Activated B cell treated with CpG ODN at 0.5 μM for 24 hours (primary cell): ENCODE data around the gene ABLIM2. TPM values are rescaled to one million over a fixed set of nuclear protein-coding genes. Genes with fewer than 3 reads are reported as not detected.
"Not testable (repeated sequence)": the region's sequence is repeated elsewhere in the genome, so short reads cannot be mapped to it uniquely, and the experiment has no call there.

Experiments
- ATAC-seq: fragments of 200-7000 bp; cut with Tn5 transposase; one replicate; pipeline ENCODE4 v1.10.0; 2021; ENCODE audit warnings: low read depth, mild to moderate bottlenecking, moderate library complexity
- CTCF ChIA-PET: fragments of 350-600 bp; sonication (Branson Sonifier 250); formaldehyde crosslinking; loops from one replicate; lab custom pipeline; 2021; ENCODE audit warnings: antibody characterized with exemption; lab: Charles Lee
- POLR2A ChIA-PET: fragments of 350-600 bp; sonication (Branson Sonifier 250); formaldehyde crosslinking; loops from one replicate; lab custom pipeline; 2021; ENCODE audit warnings: antibody characterized with exemption; lab: Charles Lee
- DNase-seq: peaks from one replicate; pipeline ENCODE4 v3.0.0; 2022
- H3K27ac Mint-ChIP-seq: one replicate; pipeline ENCODE4 v1.8.0; 2020; ENCODE audit warnings: mixed read lengths
- H3K27me3 Mint-ChIP-seq: one replicate; pipeline ENCODE4 v1.8.0; 2021; ENCODE audit warnings: mixed read lengths
- H3K36me3 Mint-ChIP-seq: one replicate; pipeline ENCODE4 v1.8.0; 2021; ENCODE audit warnings: low read depth, mixed read lengths
- H3K4me1 Mint-ChIP-seq: one replicate; pipeline ENCODE4 v1.8.0; 2021; ENCODE audit warnings: mixed read lengths
- H3K4me3 Mint-ChIP-seq: one replicate; pipeline ENCODE4 v1.8.0; 2020; ENCODE audit warnings: mild to moderate bottlenecking, mixed read lengths
- H3K9me3 Mint-ChIP-seq: one replicate; pipeline ENCODE4 v1.8.0; 2020; ENCODE audit warnings: mixed read lengths
- CTCF ChIP-seq: fragments of 200-600 bp; IDR thresholded peaks from one replicate; pipeline ENCODE4 v1.8.0; 2022; ENCODE audit warnings: antibody characterized with exemption, mild to moderate bottlenecking
- intact Hi-C: fragments of 100-400 bp; cut with micrococcal nuclease; formaldehyde crosslinking; loops from one replicate; pipeline ENCODE4 v1.15.1; 2024
- total RNA-seq: library from RNA; stranded (reverse); gene quantifications from 2 replicates; pipeline ENCODE4 v1.2.3, GENCODE V29; 2022

The ABLIM2 gene
- total RNA-seq, 1 donor from 2014 or later, result 5.2 TPM

- ATAC-seq (no peak), DNase-seq (no peak)
- Mint-ChIP-seq H3K27ac (no peak overlapping the region), H3K9me3 (peaks cover 2% of the 10 kb centered on the region), H3K27me3 (peaks cover 11% of the 10 kb centered on the region), H3K4me3 (no peak overlapping the region), H3K36me3 (no peaks in the 10 kb centered on the region), H3K4me1 (no peaks in the 10 kb centered on the region)
- intact Hi-C loops, result no loop called here
- ChIA-PET CTCF (no interaction called here), POLR2A (no interaction called here)
- no peak for TF ChIP-seq CTCF
Measured at GRCh38 chr4:7949759-7950158, 208.9 kb downstream of the ABLIM2 start.

- Mint-ChIP-seq H3K9me3 (peaks cover 1% of the 10 kb centered on the region), H3K4me3 (no peak overlapping the region), H3K4me1 (no peaks in the 10 kb centered on the region), H3K27ac (no peak overlapping the region), H3K27me3 (peaks cover 13% of the 10 kb centered on the region), H3K36me3 (no peaks in the 10 kb centered on the region)
- ChIA-PET CTCF (no interaction called here), POLR2A (no interaction called here)
- intact Hi-C loops, result no loop called here
- TF ChIP-seq CTCF, result no peak
- no peak for ATAC-seq
- no peak for DNase-seq
Measured at GRCh38 chr4:7947927-7948326, 210.7 kb downstream of the ABLIM2 start.

GRCh38 chr4:7945709-7946380 is 212.8 kb downstream of the ABLIM2 start:
- Mint-ChIP-seq H3K36me3 (no peaks in the 10 kb centered on the region), H3K27ac (no peak overlapping the region), H3K4me3 (no peak overlapping the region), H3K9me3 (no peaks in the 10 kb centered on the region), H3K27me3 (peaks cover 19% of the 10 kb centered on the region), H3K4me1 (peaks cover under 1% of the 10 kb centered on the region)
- CTCF ChIA-PET, result no interaction called here
- no peak for TF ChIP-seq CTCF
- intact Hi-C loops, result no loop called here
- DNase-seq, result no peak
- no peak for ATAC-seq
- POLR2A ChIA-PET, result no interaction called here

- ChIA-PET POLR2A (no interaction called here), CTCF (no interaction called here)
- H3K27me3 Mint-ChIP-seq, result peaks cover 19% of the 10 kb centered on the region
- no peaks in the 10 kb centered on the region for H3K9me3 Mint-ChIP-seq
- TF ChIP-seq CTCF, result no peak
- DNase-seq, result no peak
- no peaks in the 10 kb centered on the region for H3K36me3 Mint-ChIP-seq
- H3K27ac Mint-ChIP-seq, result no peak overlapping the region
- intact Hi-C loops, result no loop called here
- ATAC-seq, result no peak
- peaks cover 3% of the 10 kb centered on the region for H3K4me1 Mint-ChIP-seq
- H3K4me3 Mint-ChIP-seq, result no peak overlapping the region
Measured at GRCh38 chr4:7944599-7945220, 213.9 kb downstream of the ABLIM2 start.

GRCh38 chr4:7943688-7944087 is 214.9 kb downstream of the ABLIM2 start:
- intact Hi-C loops, H3K4me1 Mint-ChIP-seq, POLR2A ChIA-PET, ATAC-seq, H3K27ac Mint-ChIP-seq, DNase-seq, H3K9me3 Mint-ChIP-seq, H3K36me3 Mint-ChIP-seq, H3K4me3 Mint-ChIP-seq, CTCF ChIA-PET: not testable (repeated sequence)
- peaks cover 19% of the 10 kb centered on the region for H3K27me3 Mint-ChIP-seq
